HG02981 (cell line): ENCODE results near the gene FRMD4A.
"Not testable (repeated sequence)": the region's sequence is repeated elsewhere in the genome, so short reads cannot be mapped to it uniquely, and the experiment has no call there.

Experiments
- ATAC-seq: cut with Tn5 transposase; IDR thresholded peaks from one replicate; pipeline ENCODE4 v1.9.1; 2021; ENCODE audit warnings: mild to moderate bottlenecking, moderate library complexity; ENCODE audit not compliant: unreplicated experiment

The FRMD4A gene

DNA sequence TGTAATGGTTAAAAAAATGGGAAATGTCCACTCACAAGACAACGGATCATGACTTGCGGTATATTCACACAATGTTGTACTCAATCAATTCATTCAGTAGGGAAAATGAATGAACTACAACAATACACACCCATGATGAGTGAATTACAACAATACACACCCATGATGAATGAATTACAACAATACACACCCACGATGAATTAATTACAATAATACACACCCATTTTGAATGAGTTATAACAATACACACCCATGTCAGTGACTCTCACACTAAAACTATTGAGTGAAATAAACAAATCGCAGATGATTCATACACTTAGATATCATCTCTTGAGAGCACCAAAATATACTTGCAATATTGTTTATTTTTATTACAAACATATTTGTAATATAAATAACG is 174.6 kb downstream of the FRMD4A start:
- ATAC-seq, result no peak

DNA sequence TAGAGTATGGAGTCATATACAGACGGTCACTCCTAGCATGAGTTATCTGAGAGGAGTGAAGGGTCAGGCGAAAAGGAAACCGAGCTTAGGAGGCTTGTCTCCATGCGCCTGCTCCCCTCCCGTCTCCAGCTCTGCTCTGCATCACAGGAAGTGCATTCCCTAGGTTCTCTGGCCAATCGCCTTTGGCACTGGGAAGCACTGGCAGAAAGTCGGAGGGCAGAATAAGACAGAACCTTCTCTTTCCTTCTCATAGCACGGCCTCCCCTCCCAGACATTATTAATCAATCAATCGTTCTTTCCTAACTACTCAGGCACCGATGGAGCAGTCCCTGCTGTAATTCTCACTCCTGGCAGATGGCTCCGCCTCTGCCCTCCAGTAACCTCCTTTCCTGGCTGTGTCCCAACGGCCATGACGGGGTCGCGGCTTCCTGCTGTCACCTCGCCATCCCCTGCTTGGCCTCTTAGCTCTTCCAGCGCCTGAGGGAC is 177.1 kb downstream of the FRMD4A start:
- ATAC-seq, result no peak

DNA sequence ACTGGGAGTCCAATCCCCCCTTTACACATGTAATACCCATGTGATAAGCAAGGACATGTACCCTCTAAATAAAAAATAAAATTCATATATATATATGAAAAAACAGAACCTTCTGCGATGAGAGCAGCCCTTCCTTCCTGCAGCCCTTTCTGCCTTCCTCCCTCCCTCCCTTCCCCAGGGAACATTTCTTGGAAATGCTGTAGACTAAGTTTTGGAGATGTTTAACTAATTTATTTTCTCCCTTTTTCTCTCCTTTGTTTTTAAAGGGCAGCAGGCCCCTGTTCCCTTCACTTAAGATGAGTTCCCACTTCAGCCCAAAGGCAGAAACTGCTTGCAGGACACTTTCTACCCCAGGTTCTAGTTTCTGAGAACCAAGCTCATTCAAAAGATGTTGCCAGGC is 179.2 kb downstream of the FRMD4A start:
- no peak for ATAC-seq

DNA sequence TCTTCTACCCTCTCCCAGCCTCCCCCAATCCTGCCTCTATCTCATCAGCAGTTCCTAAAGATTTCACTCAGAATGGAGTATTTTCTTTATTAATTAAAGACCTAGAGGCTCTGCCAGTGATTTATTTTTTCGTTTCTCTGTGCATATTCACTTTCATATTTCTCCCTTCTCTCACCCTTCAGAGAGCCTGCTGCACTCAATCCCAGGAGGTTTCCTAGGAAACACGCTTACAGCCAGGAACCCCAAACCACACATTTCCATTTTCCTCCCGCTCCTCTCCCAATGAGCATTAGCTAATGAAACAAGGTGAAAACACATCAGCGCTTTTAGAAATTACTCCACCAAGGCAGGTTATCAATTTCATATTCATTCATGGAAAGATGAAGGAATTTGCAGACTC is 180.2 kb downstream of the FRMD4A start:
- ATAC-seq, result no peak

DNA sequence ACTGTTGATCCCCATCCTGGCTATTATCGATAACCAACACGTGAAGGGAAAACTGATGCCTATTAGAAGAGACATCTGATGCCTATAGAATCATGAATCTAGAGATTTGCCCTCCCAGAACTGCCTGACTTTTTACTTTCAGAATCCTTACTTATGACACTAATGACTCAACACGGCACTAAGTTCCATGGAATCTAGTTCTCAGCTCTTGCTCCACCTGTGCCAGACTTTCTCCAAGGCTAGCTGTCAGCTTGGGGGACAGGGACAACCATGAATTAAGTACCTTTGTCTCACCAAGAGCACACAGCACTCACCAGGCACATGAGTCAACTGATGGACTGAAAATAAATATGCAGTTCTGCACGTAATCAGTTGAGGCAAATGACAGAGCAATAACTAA is 184.2 kb downstream of the FRMD4A start:
- ATAC-seq, result no peak

DNA sequence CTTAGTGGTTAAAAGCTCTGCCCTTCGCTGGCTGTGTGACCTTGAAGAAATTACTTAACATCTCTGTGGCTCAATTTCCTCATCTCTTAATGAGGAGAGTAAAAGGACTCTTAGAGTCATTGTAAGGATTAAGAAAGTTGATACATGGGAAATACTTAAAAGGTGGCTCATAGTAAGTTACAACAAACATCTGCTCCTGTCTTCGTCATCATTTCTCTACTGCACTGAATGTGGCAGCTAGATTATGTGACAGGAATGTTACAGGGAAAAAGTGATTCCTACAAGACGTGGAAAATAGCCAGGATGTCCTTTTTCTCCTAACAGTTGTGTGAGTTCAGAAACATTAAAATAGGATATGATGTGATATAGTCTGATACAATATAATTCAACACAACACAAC is 184.7 kb downstream of the FRMD4A start:
- no peak for ATAC-seq

DNA sequence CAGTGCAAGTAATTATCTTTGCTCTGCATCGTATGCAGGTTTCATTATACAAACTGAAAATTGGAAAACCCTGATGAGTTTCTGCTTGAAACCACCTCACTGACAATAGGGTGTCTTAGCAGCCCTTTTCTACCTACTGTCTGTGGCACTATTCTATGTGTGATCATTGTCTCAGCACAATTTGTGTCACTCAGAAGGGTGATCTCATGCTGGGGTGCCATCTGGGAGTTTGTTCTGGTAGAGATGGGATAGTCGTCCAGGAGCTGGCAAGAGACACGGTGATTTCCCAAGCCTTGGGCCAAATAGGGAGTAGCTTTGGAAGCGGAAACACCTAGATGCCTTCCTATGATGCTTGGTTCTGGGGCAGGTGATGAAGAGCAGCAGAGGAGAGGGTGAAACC is 186.3 kb downstream of the FRMD4A start:
- no peak for ATAC-seq

DNA sequence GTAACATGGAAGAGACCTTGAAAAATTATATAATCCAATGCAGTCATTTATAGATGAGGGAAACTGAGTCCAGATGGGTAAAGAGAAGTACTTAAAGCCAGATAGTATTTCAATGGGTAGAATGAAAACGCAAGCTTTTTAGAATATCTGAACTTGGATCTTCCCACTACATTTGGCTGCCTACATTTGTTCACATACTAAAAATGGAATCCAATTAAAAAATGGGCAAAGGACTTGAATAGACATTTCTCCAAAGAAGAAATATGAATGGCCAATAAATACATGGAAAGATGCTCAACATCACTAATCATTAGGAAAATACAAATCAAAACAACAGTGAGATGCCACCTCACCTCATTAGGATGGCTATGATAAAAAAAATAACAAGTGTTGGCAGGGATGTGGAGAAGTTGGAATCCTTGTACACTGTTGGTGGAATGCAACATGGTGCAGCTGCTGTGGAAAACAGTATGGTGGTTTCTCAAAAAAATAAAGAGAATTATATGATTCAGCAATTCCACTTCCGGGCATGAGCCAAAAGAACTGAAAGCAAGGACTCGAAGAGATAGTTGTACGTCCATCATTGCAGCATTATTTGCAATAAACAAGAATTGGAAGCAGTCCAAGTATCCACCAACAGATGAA is 188.0 kb downstream of the FRMD4A start:
- ATAC-seq, result no peak

DNA sequence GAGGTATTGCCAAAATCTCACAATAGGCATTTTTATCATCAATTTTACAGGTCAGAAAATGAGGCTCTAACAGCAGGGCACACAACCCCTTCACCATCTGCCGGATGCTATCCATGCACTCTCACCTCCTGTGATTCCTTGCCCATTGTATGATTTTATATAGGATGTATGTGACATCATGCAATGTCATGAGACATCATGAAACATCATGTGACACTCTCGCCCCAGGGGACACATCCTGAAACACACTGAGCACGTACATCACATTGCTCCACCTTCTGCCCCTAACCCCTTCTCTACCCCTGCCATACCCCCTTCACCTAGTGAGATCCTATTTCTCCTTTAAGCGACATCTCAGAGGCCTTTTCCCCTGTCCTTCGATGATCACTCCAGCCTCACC is 189.4 kb downstream of the FRMD4A start:
- no peak for ATAC-seq

DNA sequence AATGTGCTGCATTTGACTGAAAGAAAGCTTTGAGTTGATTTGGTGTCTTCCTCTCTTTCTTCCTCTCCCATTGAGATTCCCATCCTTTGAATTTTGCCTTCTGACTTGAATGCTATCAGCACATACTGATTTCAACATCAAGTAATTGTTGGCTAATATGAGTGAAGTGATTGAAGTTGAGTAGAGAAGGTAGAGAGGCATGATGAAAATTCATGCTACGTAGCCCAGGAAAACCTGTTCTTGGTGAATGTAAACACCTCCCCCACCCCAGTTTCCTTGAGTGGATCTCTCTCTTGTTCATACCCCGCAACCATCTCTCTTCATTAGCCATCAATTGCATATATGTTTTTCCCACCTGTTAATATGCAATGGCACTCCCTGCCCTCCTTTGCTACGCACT is 193.3 kb downstream of the FRMD4A start:
- ATAC-seq, result no peak

DNA sequence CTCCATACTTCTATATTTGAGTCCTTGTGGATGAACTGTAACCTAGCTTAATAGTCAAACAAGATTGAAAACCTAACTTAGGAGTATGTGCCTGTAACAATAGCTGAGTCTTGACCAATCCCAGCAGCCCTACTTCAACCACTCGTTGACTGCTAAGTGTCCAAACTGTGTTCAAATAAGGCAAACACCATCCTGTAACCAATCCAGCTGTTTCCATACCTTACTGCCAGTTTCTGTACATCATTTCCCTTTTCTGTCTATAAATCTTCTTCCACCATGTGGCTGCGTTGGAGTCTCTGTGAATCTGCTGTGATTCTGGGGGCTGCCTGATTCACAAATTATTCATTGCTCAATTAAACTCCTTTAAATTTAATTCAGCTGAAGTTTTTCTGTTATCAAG is 195.5 kb downstream of the FRMD4A start:
- ATAC-seq, result not testable (repeated sequence)

DNA sequence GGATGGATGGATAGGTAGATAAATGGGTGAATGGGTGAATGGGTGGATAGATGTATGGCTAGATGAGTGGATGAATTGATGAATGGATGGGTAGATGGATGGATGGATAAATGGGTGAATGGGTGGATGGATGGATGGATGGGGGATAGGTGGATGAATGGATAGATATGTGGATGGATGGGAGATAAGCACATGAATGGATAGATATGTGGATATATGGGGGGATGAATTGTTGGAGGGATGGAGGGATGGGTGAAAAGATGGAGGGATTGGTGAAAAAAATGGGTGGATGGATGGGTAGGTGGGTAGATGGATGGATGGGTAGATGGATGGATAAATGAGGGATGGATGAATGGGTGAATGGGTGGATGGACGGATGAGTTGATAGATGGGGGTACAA is 196.4 kb downstream of the FRMD4A start:
- ATAC-seq, result no peak

DNA sequence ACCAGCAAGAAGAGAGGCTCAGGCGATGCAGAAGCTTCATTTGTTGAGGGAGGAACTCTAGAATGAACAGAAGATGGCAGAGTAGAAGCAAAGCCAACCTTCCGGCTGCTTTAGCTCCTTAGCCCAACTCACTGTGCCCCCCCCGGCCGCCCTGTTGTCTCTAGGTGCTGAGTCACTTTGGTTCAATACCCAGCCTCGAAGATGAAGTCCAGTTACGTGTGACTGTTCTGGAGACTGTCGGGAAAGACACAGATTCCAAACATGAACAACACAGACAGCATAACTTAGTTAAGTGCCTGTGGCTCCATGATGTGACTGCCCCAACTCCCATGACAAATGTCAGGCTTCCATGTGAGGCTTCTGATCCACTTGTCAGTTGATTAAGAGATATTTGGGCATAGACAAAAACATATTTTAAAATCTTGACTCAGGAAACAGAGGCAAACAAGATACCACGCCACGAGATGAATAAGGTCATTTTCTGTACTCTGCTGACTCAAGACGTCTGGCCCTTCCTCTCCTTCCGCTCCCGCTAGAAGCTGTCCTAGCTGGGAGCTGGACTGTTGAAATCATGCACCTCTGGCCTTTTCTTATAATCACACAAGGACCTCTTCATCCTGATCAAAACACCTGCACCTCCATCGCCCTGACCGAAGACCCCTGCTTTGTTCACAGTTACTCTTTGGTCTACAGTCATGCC is 199.3 kb downstream of the FRMD4A start:
- no peak for ATAC-seq

DNA sequence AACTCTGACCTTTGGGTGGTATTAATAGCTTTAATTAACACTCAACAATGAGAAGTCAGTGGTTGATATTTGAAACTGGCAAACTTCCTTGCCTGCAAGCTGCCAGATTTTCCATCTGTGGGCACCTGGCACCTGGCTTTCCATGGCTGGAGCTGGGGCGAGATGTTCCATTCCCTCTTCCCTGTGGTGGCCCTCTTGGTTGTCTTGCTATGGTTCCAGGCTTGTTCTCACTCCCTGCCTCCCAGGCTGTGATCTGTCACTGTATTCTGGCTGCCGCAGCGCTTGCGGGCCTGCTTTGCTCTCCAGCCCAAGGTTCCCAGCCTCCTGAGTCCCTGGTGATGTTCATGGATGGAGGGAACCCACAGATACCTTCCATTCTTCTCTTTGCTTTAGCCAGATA is 201.0 kb downstream of the FRMD4A start:
- no peak for ATAC-seq

DNA sequence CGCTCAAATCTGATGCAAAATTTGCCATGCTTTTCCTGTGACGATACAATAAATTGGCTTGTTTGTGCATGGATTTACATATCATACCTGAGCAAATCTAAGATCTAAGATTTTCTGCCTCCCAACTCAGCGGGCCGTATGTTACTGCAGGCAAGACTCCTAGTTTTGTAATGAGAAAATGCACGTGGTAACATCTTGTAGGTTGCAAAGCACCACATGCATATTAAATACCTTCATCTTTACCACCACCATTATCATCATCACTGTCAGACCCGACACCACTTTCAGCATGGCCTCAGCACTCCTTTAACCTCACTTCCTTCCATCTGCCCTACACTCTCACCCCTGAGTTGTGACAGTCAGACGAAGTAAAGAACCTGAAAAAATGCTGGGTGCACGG is 202.2 kb downstream of the FRMD4A start:
- no peak for ATAC-seq

DNA sequence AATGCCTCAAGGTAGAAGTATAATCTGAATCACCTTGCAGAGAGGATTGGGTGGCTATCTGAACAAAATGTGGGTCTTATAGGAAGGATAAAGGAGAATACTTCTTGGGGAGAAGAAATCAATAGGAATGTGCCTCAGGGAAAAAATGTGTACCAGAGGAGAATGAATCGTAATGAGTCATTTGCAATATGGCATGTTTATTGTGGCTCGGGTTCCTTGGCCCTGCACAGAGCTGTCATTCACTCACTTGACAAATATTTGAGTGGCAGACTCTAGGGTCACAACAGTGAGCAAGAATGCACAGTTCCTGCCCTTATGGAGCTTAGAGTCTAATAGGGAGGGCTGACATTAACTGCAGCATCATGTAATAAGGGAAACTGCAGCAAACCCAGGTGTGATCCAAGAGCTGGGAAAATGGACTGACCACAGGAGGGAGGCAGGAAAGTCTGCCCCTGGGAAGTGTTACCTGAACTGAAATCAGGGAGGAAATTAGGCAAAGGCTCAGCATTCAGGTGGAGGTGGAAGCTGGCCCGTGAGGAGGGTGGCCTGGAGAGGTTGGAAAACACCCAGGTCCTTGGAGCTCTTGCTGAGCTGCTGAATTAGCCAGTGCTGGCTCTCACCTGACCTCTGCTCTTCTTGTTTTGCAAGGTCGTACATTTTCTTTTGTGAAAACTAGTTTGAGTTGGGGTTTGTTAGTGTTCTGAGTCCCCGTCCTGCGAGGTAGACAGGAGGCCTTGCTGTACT is 203.9 kb downstream of the FRMD4A start:
- ATAC-seq, result no peak

DNA sequence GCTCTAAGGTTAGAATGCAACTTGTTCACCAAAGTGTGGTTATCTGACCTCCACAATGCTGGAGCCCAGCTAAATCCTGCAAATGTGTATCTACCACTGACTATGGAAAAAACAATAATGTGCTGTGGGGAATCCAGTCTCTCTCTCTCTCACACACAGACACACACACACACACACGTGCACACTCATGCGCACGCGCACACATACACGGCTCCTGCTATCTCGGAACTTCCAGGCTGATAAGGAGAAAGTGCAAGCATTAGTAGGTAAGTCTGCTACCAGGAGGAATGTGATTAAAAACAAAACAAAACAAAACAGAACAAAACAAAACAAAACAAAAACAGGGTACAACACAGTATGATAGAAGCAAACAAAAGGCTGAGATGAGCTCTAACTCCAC is 205.2 kb downstream of the FRMD4A start:
- ATAC-seq, result no peak

DNA sequence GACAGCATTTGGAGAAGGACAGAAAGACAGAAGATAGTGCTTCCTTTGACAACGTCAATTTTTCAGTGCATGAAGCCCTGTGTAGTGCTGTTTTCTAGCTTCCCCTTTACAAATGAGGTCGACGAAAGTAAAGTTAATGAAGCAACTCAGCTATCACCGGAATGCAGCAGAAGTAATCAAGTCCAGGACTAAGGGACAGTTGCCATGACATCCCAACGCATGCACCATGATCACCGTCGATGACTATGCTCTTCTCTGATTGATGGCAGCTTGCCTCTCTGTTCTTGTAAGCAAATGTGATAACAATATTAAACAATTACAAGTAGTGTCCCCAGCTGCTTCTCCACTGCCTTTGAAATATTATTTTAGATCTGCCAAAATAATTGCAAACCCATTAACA is 205.8 kb downstream of the FRMD4A start:
- ATAC-seq, result no peak

DNA sequence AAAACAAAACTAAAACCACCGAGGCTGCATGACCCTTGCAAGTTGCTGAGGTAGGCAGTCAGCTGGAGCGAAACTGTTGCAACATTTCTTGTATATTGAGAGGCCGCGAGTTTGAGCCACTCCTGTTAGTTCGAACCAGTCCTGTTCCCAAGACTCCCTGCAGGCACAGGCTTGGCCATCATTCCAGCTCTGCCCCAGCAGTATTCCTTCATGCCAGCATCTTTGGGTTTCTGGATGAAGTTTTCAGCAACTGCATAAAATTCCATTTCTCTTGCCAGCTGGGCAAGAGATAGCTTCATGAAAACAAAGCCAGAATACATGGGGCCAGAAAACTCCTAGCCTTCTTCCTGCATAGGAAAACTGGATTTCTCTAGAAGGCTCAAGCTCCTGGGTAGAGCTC is 207.6 kb downstream of the FRMD4A start:
- no peak for ATAC-seq

DNA sequence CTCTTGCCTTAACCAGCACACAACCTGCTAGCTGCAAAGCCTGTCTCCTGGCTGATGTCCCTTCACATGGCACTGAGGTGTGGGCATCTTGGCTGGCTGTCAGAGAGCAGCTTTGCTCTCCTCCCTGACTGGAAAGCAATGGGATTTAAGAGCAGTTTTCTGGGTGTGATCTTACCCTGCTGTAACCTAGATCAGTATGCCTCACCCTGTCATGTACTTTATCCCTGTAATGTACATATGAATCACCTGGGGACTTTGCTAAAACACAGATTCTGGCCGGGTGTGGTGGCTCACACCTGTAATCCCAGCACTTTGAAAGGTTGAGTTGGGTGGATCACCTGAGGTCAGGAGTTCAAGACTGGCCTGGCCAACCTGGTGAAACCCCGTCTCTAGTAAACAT is 209.9 kb downstream of the FRMD4A start:
- no peak for ATAC-seq

DNA sequence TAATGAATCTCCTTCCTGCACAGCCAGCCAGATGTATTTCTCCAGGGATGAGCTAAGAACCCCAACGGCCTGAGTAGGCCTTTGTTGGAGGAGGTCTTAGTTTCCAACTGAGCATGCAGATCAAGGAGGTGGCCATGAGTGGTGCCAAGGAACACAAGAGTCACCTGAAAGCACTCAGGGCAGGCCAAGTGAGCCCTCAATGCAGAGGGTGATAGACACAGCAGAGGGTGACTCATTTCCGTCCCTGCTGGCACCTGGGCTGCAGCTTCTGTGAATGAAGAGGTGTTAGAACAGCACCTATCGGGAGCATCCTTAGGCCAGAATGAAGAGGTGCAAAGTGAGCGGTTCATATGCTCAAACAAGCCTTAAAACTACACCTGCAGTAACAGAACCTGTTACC is 211.8 kb downstream of the FRMD4A start:
- no peak for ATAC-seq

DNA sequence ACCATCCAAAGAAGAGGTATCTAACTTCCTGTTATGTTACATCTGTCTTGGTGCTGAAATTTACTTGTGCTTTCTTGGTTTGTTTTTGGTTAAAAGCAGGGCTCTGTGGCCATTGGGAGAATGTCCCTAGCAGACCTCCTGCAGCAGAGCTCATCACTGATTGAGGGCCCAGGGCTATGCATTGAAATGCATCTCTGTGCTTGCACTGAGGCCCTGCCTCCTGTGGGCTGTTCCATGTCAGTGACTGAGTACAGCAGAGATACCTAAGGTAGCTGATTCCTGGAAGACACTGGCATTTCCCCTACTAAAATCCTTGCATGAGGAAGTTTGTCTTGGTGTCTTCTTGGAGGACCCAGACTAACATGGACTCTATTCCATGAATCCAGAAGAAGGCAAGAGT is 213.9 kb downstream of the FRMD4A start:
- no peak for ATAC-seq
